SK-N-SH treated with all-trans-retinoic acid at 6 μM for 48 hours (cell line): ENCODE results near the gene IMMP2L.

Source experiments
- ATAC-seq: fragments of 200-7000 bp; cut with Tn5 transposase; 3 replicates; pipeline ENCODE4 v1.9.1; 2020; ENCODE audit warnings: mild to moderate bottlenecking, moderate library complexity
- ARNTL ChIP-seq: fragments of 450-650 bp; formaldehyde crosslinking; IDR thresholded peaks from 2 replicates; pipeline ENCODE4 v1.5.0; 2020; ENCODE audit warnings: low read depth, mild to moderate bottlenecking, moderate library complexity, borderline replicate concordance
- BACH2 ChIP-seq: fragments of 250-450 bp; sonication (Bioruptor Pico); IDR thresholded peaks from 2 replicates; pipeline ENCODE4 v1.9.0; 2021; ENCODE audit warnings: mild to moderate bottlenecking, borderline replicate concordance
- CREB5 ChIP-seq: fragments of 250-450 bp; sonication (Bioruptor Pico); IDR thresholded peaks from 2 replicates; pipeline ENCODE4 v1.5.1; 2020; ENCODE audit warnings: low read depth, mild to moderate bottlenecking, moderate library complexity
- CSDC2 ChIP-seq: fragments of 250-450 bp; sonication (Bioruptor Pico); IDR thresholded peaks from 2 replicates; pipeline ENCODE4 v1.5.0; 2020; ENCODE audit warnings: mild to moderate bottlenecking, moderate library complexity
- ESRRG ChIP-seq: fragments of 250-450 bp; sonication (Bioruptor Pico); IDR thresholded peaks from 2 replicates; pipeline ENCODE4 v1.6.1; 2021; ENCODE audit warnings: mild to moderate bottlenecking
- GLIS3 ChIP-seq: fragments of 250-450 bp; sonication (Bioruptor Pico); IDR thresholded peaks from 2 replicates; pipeline ENCODE4 v1.5.0; 2020; ENCODE audit warnings: mild to moderate bottlenecking, moderate library complexity
- ISL1 ChIP-seq: fragments of 250-450 bp; sonication (Bioruptor Pico); IDR thresholded peaks from 2 replicates; pipeline ENCODE4 v2.1.2; 2022; ENCODE audit warnings: mild to moderate bottlenecking, moderate library complexity
- OSR1 ChIP-seq: fragments of 250-450 bp; sonication (Bioruptor Pico); IDR thresholded peaks from 2 replicates; pipeline ENCODE4 v1.8.0; 2022; ENCODE audit warnings: moderate library complexity, mild to moderate bottlenecking, inconsistent platforms
- PPARA ChIP-seq: fragments of 250-450 bp; sonication (Bioruptor Pico); IDR thresholded peaks from 2 replicates; pipeline ENCODE4 v1.5.0; 2020; ENCODE audit warnings: mild to moderate bottlenecking, borderline replicate concordance
- RARB ChIP-seq: fragments of 250-450 bp; sonication (Bioruptor Pico); IDR thresholded peaks from 2 replicates; pipeline ENCODE4 v1.8.0; 2021; ENCODE audit warnings: mild to moderate bottlenecking, moderate library complexity
- SNAI2 ChIP-seq: fragments of 250-450 bp; sonication (Bioruptor Pico); IDR thresholded peaks from 2 replicates; pipeline ENCODE4 v1.5.0; 2020; ENCODE audit warnings: mild to moderate bottlenecking, moderate library complexity
- TCF4 ChIP-seq: fragments of 250-450 bp; sonication (Bioruptor Pico); IDR thresholded peaks from 2 replicates; pipeline ENCODE4 v1.8.0; 2021; ENCODE audit warnings: mild to moderate bottlenecking, moderate library complexity, borderline replicate concordance
- TOX ChIP-seq: fragments of 250-450 bp; sonication (Bioruptor Pico); IDR thresholded peaks from 2 replicates; pipeline ENCODE4 v1.8.0; 2021; ENCODE audit warnings: mild to moderate bottlenecking, moderate library complexity, borderline replicate concordance
- ZC3H10 ChIP-seq: fragments of 250-450 bp; sonication (Bioruptor Pico); IDR thresholded peaks from 2 replicates; pipeline ENCODE4 v1.5.1; 2021; ENCODE audit warnings: mild to moderate bottlenecking, moderate library complexity
- ZFP3 ChIP-seq: fragments of 250-450 bp; sonication (Bioruptor Pico); IDR thresholded peaks from 2 replicates; pipeline ENCODE4 v1.5.0; 2020; ENCODE audit warnings: mild to moderate bottlenecking, moderate library complexity
- ZFP30 ChIP-seq: fragments of 450-650 bp; formaldehyde crosslinking; IDR thresholded peaks from 2 replicates; pipeline ENCODE4 v1.5.0; 2022; ENCODE audit warnings: mild to moderate bottlenecking, moderate library complexity
- ZNF565 ChIP-seq: fragments of 450-650 bp; formaldehyde crosslinking; conservative IDR thresholded peaks from 2 replicates; pipeline ENCODE4 v1.5.0; 2020; ENCODE audit warnings: low read depth, mild to moderate bottlenecking, moderate library complexity
- ZNF70 ChIP-seq: fragments of 450-650 bp; formaldehyde crosslinking; IDR thresholded peaks from 2 replicates; pipeline ENCODE4 v1.5.0; 2020; ENCODE audit warnings: mild to moderate bottlenecking, moderate library complexity
- ZNF8 ChIP-seq: fragments of 450-650 bp; formaldehyde crosslinking; IDR thresholded peaks from 2 replicates; pipeline ENCODE4 v1.5.0; 2020; ENCODE audit warnings: mild to moderate bottlenecking, moderate library complexity
- TF ChIP-seq, protein P1 (sequence below): fragments of 250-450 bp; sonication (Bioruptor Pico); IDR thresholded peaks from 2 replicates; pipeline ENCODE4 v1.5.0; 2020; ENCODE audit warnings: mild to moderate bottlenecking, moderate library complexity
- TF ChIP-seq, protein P2 (sequence below): fragments of 250-450 bp; sonication (Bioruptor Pico); IDR thresholded peaks from 2 replicates; pipeline ENCODE4 v1.8.0; 2021; ENCODE audit warnings: low read depth, mild to moderate bottlenecking, moderate library complexity, borderline replicate concordance

IMMP2L gene

DNA sequence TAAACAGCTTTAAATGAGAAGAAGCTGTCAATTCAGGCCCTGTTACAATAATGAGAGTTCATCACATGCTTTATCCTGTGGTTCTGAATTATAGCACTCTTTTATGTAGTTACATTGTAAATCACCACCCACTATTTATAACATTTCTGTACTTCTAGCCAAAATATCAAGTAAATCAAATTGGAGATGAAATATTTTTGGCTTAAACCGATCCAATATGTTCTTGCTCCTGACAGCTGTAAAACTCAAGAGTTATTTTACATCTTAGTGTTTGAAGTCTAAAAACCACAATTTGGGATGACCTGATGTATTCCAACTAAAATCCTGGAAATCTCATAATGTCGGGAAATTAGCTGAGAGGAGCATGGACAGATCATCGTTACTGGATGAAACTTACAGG lies 842.6 kb downstream of the IMMP2L start:
- ATAC-seq = no peak

DNA sequence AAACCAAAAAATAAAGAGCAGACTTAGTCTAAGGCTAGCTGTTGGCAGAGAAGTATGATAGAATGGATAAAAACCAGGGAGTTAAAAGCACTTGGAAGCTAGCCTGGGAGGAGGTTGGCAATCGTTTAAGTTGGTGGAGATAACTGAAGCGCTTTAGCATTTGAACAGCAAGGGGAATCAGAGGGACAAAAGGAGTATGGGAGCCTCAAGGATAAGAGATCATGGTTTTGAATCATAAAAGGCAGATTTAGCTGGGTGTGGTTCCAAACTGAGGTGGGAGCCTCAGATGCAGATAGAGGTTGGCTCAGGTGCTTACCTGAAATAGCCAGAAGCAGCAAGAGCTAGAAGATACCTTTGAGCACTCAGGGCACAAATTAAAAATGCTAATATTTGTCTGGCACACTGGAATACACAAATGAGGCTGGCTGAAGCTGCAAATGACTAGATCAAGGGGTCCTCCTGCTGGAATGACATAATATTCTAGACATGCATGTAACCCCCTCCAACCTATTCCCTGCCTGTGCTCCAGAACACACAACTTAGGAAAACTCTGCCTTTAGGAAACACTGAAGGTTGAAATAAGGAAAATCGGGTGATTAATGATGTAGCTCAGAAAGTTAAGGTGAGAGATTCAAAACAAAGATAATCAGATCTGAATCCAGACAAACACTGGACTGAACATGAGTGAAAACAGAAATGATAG lies 843.6 kb downstream of the IMMP2L start:
- no peak for ATAC-seq
- TF ChIP-seq CREB5 (CRISPR knock-in tag) (no peak), ARNTL (no peak), BACH2 (CRISPR knock-in tag) (no peak), CSDC2 (CRISPR knock-in tag) (no peak), GLIS3 (no peak), ISL1 (no peak), OSR1 (CRISPR knock-in tag) (no peak), TCF4 (CRISPR knock-in tag) (no peak), ZNF70 (CRISPR knock-in tag) (no peak), ZFP30 (no peak), RARB (CRISPR knock-in tag) (no peak), ESRRG (CRISPR knock-in tag) (no peak), ZFP3 (CRISPR knock-in tag) (no peak)
- TF ChIP-seq, protein P1, sequence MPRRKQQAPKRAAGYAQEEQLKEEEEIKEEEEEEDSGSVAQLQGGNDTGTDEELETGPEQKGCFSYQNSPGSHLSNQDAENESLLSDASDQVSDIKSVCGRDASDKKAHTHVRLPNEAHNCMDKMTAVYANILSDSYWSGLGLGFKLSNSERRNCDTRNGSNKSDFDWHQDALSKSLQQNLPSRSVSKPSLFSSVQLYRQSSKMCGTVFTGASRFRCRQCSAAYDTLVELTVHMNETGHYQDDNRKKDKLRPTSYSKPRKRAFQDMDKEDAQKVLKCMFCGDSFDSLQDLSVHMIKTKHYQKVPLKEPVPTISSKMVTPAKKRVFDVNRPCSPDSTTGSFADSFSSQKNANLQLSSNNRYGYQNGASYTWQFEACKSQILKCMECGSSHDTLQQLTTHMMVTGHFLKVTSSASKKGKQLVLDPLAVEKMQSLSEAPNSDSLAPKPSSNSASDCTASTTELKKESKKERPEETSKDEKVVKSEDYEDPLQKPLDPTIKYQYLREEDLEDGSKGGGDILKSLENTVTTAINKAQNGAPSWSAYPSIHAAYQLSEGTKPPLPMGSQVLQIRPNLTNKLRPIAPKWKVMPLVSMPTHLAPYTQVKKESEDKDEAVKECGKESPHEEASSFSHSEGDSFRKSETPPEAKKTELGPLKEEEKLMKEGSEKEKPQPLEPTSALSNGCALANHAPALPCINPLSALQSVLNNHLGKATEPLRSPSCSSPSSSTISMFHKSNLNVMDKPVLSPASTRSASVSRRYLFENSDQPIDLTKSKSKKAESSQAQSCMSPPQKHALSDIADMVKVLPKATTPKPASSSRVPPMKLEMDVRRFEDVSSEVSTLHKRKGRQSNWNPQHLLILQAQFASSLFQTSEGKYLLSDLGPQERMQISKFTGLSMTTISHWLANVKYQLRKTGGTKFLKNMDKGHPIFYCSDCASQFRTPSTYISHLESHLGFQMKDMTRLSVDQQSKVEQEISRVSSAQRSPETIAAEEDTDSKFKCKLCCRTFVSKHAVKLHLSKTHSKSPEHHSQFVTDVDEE (CRISPR knock-in tag) = no peak
- TF ChIP-seq, protein P2, sequence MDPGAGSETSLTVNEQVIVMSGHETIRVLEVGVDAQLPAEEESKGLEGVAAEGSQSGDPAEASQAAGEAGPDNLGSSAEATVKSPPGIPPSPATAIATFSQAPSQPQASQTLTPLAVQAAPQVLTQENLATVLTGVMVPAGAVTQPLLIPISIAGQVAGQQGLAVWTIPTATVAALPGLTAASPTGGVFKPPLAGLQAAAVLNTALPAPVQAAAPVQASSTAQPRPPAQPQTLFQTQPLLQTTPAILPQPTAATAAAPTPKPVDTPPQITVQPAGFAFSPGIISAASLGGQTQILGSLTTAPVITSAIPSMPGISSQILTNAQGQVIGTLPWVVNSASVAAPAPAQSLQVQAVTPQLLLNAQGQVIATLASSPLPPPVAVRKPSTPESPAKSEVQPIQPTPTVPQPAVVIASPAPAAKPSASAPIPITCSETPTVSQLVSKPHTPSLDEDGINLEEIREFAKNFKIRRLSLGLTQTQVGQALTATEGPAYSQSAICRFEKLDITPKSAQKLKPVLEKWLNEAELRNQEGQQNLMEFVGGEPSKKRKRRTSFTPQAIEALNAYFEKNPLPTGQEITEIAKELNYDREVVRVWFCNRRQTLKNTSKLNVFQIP (CRISPR knock-in tag) = no peak

More for the DNA sequence above, 842.6 kb downstream of the IMMP2L start:
- TF ChIP-seq, protein P1 (CRISPR knock-in tag) = no peak
- TF ChIP-seq ZFP3 (CRISPR knock-in tag) = no peak
- no peak for TF ChIP-seq ARNTL
- no peak for TF ChIP-seq GLIS3
- no peak for TF ChIP-seq ZC3H10 (CRISPR knock-in tag)
- no peak for TF ChIP-seq CREB5 (CRISPR knock-in tag)
- TF ChIP-seq, all 23 proteins: peak for 0

DNA sequence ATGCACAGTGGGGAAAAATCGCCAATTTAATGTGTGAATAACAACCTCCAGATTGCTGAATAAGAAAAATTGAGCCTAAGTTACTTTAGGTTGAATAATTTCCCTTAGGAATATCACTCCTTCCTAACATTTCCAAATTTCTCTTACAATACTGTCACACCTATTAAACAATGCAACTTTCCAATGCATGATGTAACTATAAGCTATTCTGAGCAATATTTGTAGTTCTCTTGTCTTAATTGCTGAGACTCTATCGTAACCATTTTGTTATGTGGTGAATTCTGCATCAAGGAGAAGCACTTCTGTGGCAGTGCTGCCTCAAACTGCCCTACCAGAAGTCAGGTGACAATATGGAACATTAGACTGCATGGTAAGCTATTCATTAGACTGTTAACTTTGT lies 858.1 kb downstream of the IMMP2L start:
- ATAC-seq = no peak
- no peak for TF ChIP-seq RARB (CRISPR knock-in tag)
- no peak for TF ChIP-seq ZNF565 (CRISPR knock-in tag)
- TF ChIP-seq OSR1 (CRISPR knock-in tag) = no peak
- TF ChIP-seq ZFP30 = no peak
- TF ChIP-seq PPARA = no peak
- no peak for TF ChIP-seq ZNF8 (CRISPR knock-in tag)
- TF ChIP-seq ISL1 = no peak
- TF ChIP-seq TCF4 (CRISPR knock-in tag) = no peak
- TF ChIP-seq ESRRG (CRISPR knock-in tag) = no peak
- TF ChIP-seq, protein P1 (CRISPR knock-in tag) = no peak
- TF ChIP-seq, protein P2 (CRISPR knock-in tag) = no peak
- no peak for TF ChIP-seq BACH2 (CRISPR knock-in tag)
- TF ChIP-seq ZC3H10 (CRISPR knock-in tag) = no peak
- TF ChIP-seq TOX = no peak
- TF ChIP-seq ARNTL = no peak
- TF ChIP-seq SNAI2 (CRISPR knock-in tag) = no peak
- no peak for TF ChIP-seq CSDC2 (CRISPR knock-in tag)
